Right renal pelvis (tissue), 4 donors: ENCODE data around the gene IL22. TPM values are rescaled to one million over a fixed set of nuclear protein-coding genes. Genes with fewer than 3 reads are reported as not detected.
A peak's percentile ranks its signal among the peaks of the same experiment; 100 is the strongest.
"Not testable (repeated sequence)": the region's sequence is repeated elsewhere in the genome, so short reads cannot be mapped to it uniquely, and the experiment has no call there.

Experiments used
- DNase-seq, 4 donors: peaks; one replicate each; pipeline ENCODE4 v3.0.0-alpha.2; 2013; ENCODE audit warnings: low read depth in 4 of 4, low spot score in 3 of 4, missing footprints in 1 of 4
- polyA plus RNA-seq, 4 donors: library from polyadenylated mRNA; unstranded; fragments of 120-200 nt; gene quantifications; one replicate each; pipeline ENCODE4 v1.2.1, GENCODE V29; 2013; ENCODE audit not compliant: insufficient read length in 4 of 4

IL22 gene
- polyA plus RNA-seq, 4 donors = not detected

- DNase-seq = no peak
These were observed 21.7 kb downstream of the IL22 start for GRCh38 chr12:68231691-68232090.

GRCh38 chr12:68231229-68231628 is 22.2 kb downstream of the IL22 start:
- no peak for DNase-seq

- no peak for DNase-seq
These were observed 23.4 kb downstream of the IL22 start for GRCh38 chr12:68229956-68230355.

- no peak for DNase-seq
These were observed 26.0 kb downstream of the IL22 start for GRCh38 chr12:68227356-68227755.

GRCh38 chr12:68225576-68226476 is 27.6 kb downstream of the IL22 start, which contains the start of gene IL26:
Gene IL26, minus strand, starts transcription at chr12:68225810. Its CDS starts 54 bp downstream, at chr12:68225756.
- no peak for DNase-seq

- no peak for DNase-seq
These were observed 28.7 kb downstream of the IL22 start for GRCh38 chr12:68224613-68225285.

GRCh38 chr12:68223067-68223747 is 30.2 kb downstream of the IL22 start:
- DNase-seq = peak; percentile 73 to 78 (median 77)

- no peak for DNase-seq
These were observed 31.1 kb downstream of the IL22 start for GRCh38 chr12:68222326-68222725.

GRCh38 chr12:68221497-68221896 is 31.9 kb downstream of the IL22 start:
- DNase-seq = no peak

GRCh38 chr12:68210875-68211274 is 42.5 kb downstream of the IL22 start:
- DNase-seq = no peak

GRCh38 chr12:68209048-68209728 is 44.2 kb downstream of the IL22 start:
- not testable (repeated sequence) for DNase-seq

GRCh38 chr12:68207276-68207675 is 46.1 kb downstream of the IL22 start:
- DNase-seq = no peak

- no peak for DNase-seq
These were observed 47.0 kb downstream of the IL22 start for GRCh38 chr12:68206446-68206845.

- DNase-seq = no peak
These were observed 49.9 kb downstream of the IL22 start for GRCh38 chr12:68203460-68203875.

- DNase-seq = no peak
These were observed 52.5 kb downstream of the IL22 start for GRCh38 chr12:68200854-68201253.

- no peak for DNase-seq
These were observed 54.3 kb downstream of the IL22 start for GRCh38 chr12:68199127-68199526.

- DNase-seq = no peak
These were observed 54.8 kb downstream of the IL22 start for GRCh38 chr12:68198507-68199086.
